ENCODE measurements around the gene MYO7A. TPM values are rescaled to one million over a fixed set of nuclear protein-coding genes. Genes with fewer than 3 reads are reported as not detected.

MYO7A gene
- total RNA-seq, 1 experiment from 2014 or later: 2.5 TPM

DNA sequence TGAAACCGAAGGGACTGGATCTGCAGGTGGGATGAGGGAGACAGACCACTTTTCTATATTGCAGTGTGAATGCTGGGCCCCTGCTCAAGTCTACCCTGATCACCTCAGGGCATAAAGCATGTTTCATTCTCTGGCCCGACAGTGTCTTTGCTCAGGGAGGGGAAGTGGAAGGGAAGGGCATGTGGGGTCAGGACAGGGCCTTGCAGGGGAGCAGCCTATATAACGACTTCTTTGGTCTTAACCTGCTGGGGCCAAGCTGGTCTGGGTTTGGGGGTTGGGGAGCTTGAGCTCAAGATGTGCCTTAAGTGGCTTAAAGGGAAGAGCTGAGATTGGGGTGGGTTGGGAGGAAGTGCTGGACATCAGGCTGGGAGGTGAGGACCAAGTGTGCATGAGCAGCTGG, 87.1 kb downstream of the MYO7A start:
- CTCF ChIA-PET: no interaction called here
- Mint-ChIP-seq H3K9me3 (no peaks in the 10 kb centered on the region; the same call in 1 of the 2 replicates), H3K4me3 (no peak overlapping the region), H3K27me3 (ENCODE audit: low read depth) (no peaks in the 10 kb centered on the region), H3K36me3 (no peaks in the 10 kb centered on the region), H3K27ac (no peak overlapping the region), H3K4me1 (no peaks in the 10 kb centered on the region)
- ATAC-seq: no peak
- TF ChIP-seq, protein P1, sequence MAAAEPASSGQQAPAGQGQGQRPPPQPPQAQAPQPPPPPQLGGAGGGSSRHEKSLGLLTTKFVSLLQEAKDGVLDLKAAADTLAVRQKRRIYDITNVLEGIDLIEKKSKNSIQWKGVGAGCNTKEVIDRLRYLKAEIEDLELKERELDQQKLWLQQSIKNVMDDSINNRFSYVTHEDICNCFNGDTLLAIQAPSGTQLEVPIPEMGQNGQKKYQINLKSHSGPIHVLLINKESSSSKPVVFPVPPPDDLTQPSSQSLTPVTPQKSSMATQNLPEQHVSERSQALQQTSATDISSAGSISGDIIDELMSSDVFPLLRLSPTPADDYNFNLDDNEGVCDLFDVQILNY (CRISPR knock-in tag; IDR thresholded peaks at IDR 0.05): no peak
- TF ChIP-seq, protein P2, sequence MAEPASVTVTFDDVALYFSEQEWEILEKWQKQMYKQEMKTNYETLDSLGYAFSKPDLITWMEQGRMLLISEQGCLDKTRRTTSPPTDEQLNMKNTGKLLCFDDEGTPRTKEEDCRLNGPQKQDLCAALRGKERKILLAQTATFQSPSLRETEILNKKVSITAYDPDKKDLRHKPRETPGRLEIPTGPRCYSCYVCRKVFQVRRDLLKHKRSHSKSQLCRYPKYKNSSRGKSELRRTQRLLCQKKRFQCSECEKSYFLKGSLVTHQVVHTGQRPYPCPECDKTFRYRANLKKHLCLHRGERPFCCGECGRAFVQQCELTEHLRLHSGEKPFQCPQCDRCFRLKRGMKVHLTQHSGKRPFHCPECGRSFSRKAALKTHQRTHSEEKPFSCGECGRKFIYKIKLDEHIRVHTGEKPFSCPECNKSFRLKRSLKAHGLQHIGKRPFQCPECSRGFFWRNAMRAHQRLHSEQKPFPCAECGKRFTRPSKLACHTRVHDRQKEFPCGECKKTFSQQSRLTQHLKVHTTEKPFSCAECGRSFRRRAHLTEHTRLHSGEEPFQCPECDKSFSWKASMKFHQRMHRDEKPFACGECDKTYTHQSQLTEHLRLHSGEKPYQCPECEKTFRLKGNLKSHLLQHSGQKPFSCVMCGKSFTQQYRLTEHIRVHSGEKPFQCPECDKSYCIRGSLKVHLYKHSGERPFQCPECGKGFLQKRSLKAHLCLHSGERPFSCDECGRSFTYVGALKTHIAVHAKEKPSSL (CRISPR knock-in tag; conservative IDR thresholded peaks at IDR 0.05): no peak
- TF ChIP-seq ZNF232 (CRISPR knock-in tag; IDR thresholded peaks at IDR 0.05) (no peak), GABPB1 (CRISPR knock-in tag; IDR thresholded peaks at IDR 0.05) (no peak), SMAD4 (CRISPR knock-in tag; IDR thresholded peaks at IDR 0.05) (no peak), ETV6 (CRISPR knock-in tag; IDR thresholded peaks at IDR 0.05) (no peak), NFATC4 (CRISPR knock-in tag; IDR thresholded peaks at IDR 0.05) (no peak), TP53 (CRISPR knock-in tag; IDR thresholded peaks at IDR 0.05) (no peak)
- TF ChIP-seq, protein P3, sequence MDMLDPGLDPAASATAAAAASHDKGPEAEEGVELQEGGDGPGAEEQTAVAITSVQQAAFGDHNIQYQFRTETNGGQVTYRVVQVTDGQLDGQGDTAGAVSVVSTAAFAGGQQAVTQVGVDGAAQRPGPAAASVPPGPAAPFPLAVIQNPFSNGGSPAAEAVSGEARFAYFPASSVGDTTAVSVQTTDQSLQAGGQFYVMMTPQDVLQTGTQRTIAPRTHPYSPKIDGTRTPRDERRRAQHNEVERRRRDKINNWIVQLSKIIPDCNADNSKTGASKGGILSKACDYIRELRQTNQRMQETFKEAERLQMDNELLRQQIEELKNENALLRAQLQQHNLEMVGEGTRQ (CRISPR knock-in tag; IDR thresholded peaks at IDR 0.05): no peak
- TF ChIP-seq, protein P4, sequence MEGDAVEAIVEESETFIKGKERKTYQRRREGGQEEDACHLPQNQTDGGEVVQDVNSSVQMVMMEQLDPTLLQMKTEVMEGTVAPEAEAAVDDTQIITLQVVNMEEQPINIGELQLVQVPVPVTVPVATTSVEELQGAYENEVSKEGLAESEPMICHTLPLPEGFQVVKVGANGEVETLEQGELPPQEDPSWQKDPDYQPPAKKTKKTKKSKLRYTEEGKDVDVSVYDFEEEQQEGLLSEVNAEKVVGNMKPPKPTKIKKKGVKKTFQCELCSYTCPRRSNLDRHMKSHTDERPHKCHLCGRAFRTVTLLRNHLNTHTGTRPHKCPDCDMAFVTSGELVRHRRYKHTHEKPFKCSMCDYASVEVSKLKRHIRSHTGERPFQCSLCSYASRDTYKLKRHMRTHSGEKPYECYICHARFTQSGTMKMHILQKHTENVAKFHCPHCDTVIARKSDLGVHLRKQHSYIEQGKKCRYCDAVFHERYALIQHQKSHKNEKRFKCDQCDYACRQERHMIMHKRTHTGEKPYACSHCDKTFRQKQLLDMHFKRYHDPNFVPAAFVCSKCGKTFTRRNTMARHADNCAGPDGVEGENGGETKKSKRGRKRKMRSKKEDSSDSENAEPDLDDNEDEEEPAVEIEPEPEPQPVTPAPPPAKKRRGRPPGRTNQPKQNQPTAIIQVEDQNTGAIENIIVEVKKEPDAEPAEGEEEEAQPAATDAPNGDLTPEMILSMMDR (IDR thresholded peaks at IDR 0.05): no peak
- TF ChIP-seq, protein P5, sequence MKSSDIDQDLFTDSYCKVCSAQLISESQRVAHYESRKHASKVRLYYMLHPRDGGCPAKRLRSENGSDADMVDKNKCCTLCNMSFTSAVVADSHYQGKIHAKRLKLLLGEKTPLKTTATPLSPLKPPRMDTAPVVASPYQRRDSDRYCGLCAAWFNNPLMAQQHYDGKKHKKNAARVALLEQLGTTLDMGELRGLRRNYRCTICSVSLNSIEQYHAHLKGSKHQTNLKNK (CRISPR knock-in tag; IDR thresholded peaks at IDR 0.05): no peak
- TF ChIP-seq, protein P6, sequence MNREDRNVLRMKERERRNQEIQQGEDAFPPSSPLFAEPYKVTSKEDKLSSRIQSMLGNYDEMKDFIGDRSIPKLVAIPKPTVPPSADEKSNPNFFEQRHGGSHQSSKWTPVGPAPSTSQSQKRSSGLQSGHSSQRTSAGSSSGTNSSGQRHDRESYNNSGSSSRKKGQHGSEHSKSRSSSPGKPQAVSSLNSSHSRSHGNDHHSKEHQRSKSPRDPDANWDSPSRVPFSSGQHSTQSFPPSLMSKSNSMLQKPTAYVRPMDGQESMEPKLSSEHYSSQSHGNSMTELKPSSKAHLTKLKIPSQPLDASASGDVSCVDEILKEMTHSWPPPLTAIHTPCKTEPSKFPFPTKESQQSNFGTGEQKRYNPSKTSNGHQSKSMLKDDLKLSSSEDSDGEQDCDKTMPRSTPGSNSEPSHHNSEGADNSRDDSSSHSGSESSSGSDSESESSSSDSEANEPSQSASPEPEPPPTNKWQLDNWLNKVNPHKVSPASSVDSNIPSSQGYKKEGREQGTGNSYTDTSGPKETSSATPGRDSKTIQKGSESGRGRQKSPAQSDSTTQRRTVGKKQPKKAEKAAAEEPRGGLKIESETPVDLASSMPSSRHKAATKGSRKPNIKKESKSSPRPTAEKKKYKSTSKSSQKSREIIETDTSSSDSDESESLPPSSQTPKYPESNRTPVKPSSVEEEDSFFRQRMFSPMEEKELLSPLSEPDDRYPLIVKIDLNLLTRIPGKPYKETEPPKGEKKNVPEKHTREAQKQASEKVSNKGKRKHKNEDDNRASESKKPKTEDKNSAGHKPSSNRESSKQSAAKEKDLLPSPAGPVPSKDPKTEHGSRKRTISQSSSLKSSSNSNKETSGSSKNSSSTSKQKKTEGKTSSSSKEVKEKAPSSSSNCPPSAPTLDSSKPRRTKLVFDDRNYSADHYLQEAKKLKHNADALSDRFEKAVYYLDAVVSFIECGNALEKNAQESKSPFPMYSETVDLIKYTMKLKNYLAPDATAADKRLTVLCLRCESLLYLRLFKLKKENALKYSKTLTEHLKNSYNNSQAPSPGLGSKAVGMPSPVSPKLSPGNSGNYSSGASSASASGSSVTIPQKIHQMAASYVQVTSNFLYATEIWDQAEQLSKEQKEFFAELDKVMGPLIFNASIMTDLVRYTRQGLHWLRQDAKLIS (CRISPR knock-in tag; IDR thresholded peaks at IDR 0.05; ENCODE audit: borderline replicate concordance): no peak
- TF ChIP-seq, protein P7, sequence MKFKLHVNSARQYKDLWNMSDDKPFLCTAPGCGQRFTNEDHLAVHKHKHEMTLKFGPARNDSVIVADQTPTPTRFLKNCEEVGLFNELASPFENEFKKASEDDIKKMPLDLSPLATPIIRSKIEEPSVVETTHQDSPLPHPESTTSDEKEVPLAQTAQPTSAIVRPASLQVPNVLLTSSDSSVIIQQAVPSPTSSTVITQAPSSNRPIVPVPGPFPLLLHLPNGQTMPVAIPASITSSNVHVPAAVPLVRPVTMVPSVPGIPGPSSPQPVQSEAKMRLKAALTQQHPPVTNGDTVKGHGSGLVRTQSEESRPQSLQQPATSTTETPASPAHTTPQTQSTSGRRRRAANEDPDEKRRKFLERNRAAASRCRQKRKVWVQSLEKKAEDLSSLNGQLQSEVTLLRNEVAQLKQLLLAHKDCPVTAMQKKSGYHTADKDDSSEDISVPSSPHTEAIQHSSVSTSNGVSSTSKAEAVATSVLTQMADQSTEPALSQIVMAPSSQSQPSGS (CRISPR knock-in tag; IDR thresholded peaks at IDR 0.05; ENCODE audit: borderline replicate concordance, low read depth): no peak
- no peak for DNase-seq (ENCODE audit: low spot score)
- POLR2A ChIA-PET: no interaction called here

DNA sequence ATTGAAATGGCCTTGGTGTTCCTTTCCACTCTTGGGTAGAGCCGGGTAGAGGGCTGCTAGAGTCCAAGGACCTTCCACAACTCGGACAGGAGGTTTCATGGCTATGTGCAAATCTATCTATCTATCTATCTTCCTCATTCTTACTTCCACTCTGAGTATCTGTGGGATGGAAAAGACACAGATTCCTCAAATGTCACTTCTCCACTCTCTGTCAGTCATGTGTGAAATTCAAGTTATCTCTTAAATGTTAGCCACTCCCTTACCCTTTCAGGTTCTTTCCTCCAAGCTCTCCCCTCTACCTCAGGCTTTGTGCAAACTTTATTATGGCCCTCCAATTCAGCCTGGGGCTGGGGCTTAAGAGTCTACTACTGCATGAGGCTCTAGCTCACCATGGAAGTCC, 89.1 kb downstream of the MYO7A start:
- H3K4me1 Mint-ChIP-seq: no peaks in the 10 kb centered on the region
- H3K9me3 Mint-ChIP-seq: no peaks in the 10 kb centered on the region; the same call in 1 of the 2 replicates
- DNase-seq (ENCODE audit: low spot score): no peak

More for the DNA sequence above, 89.1 kb downstream of the MYO7A start:
- CTCF ChIA-PET: no interaction called here
- no peak for ATAC-seq
- no peaks in the 10 kb centered on the region; the same call in 1 of the 2 replicates for H3K27me3 Mint-ChIP-seq (ENCODE audit: low read depth)
- H3K36me3 Mint-ChIP-seq: no peaks in the 10 kb centered on the region
- no peak overlapping the region for H3K27ac Mint-ChIP-seq
- no peak overlapping the region for H3K4me3 Mint-ChIP-seq
- POLR2A ChIA-PET: no interaction called here
- TF ChIP-seq SMAD4 (CRISPR knock-in tag; IDR thresholded peaks at IDR 0.05) (no peak), MYBL2 (CRISPR knock-in tag; IDR thresholded peaks at IDR 0.05) (no peak), FOXP1 (CRISPR knock-in tag; IDR thresholded peaks at IDR 0.05; ENCODE audit: borderline replicate concordance) (no peak), ZNF423 (CRISPR knock-in tag; IDR thresholded peaks at IDR 0.05) (no peak)
- TF ChIP-seq, protein P8, sequence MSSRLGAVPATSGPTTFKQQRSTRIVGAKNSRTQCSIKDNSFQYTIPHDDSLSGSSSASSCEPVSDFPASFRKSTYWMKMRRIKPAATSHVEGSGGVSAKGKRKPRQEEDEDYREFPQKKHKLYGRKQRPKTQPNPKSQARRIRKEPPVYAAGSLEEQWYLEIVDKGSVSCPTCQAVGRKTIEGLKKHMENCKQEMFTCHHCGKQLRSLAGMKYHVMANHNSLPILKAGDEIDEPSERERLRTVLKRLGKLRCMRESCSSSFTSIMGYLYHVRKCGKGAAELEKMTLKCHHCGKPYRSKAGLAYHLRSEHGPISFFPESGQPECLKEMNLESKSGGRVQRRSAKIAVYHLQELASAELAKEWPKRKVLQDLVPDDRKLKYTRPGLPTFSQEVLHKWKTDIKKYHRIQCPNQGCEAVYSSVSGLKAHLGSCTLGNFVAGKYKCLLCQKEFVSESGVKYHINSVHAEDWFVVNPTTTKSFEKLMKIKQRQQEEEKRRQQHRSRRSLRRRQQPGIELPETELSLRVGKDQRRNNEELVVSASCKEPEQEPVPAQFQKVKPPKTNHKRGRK (CRISPR knock-in tag; IDR thresholded peaks at IDR 0.05; ENCODE audit: borderline replicate concordance): no peak
